K562 (cell line): ENCODE results near the gene NRP1. TPM values are rescaled to one million over a fixed set of nuclear protein-coding genes. Genes with fewer than 3 reads are reported as not detected.

Source experiments
- BRD9 ChIP-seq: fragments of 450-650 bp; IDR thresholded peaks from 2 replicates; pipeline ENCODE4 v1.6.1; 2018; ENCODE audit warnings: low read depth; ENCODE audit not compliant: partially characterized antibody
- CHD2 ChIP-seq: IDR thresholded peaks from 2 replicates; pipeline ENCODE4 v1.6.1; 2011; ENCODE audit warnings: low read depth, low read length
- ETV1 ChIP-seq: fragments of 450-650 bp; conservative IDR thresholded peaks from 2 replicates; pipeline ENCODE4 v1.6.1; 2016; ENCODE audit warnings: missing genetic modification characterization, control low read depth, low read depth, missing compliant biosample characterization
- EZH2 ChIP-seq: IDR thresholded peaks from 2 replicates; pipeline ENCODE4 v1.6.1; 2012; ENCODE audit warnings: low read depth, mild to moderate bottlenecking, inconsistent platforms, low read length, borderline replicate concordance
- GMEB1 ChIP-seq: fragments of 250-450 bp; sonication (Bioruptor Pico); IDR thresholded peaks from 2 replicates; pipeline ENCODE4 v1.4.0; 2020; ENCODE audit warnings: mild to moderate bottlenecking
- RBM14 ChIP-seq: fragments of 200-400 bp; formaldehyde crosslinking; IDR thresholded peaks from 2 replicates; pipeline ENCODE4 v1.6.1; 2018; ENCODE audit warnings: low read depth, mild to moderate bottlenecking, low read length, moderate library complexity, borderline replicate concordance; ENCODE audit not compliant: insufficient read depth
- TAF15 ChIP-seq: fragments of 200-400 bp; formaldehyde crosslinking; IDR thresholded peaks from 2 replicates; pipeline ENCODE4 v1.6.1; 2017; ENCODE audit warnings: mild to moderate bottlenecking, low read depth, low read length, moderate library complexity
- TGIF2 ChIP-seq: sonication (generic); formaldehyde crosslinking; IDR thresholded peaks from 2 replicates; pipeline ENCODE4 v1.8.1; 2022; ENCODE audit warnings: mild to moderate bottlenecking, missing genetic modification reagents, moderate library complexity
- ZBTB49 ChIP-seq: sonication (generic); formaldehyde crosslinking; IDR thresholded peaks from 2 replicates; pipeline ENCODE4 v1.8.0; 2022; ENCODE audit warnings: missing genetic modification reagents, mild to moderate bottlenecking, borderline replicate concordance
- polyA plus RNA-seq, 8 experiments: library from polyadenylated mRNA; depleted of rRNA in 4 of 8; stranded (reverse) in 5 of 8; unstranded in 3 of 8; fragments of >200 nt; fragmentation: Nextera tagmentation in 2 of 8; fragmentation: Illumina TruSeq in 1 of 8; extraction: Ambion mirVana in 2 of 8; extraction: Trizol in 1 of 8; gene quantifications; 2 replicates each; pipeline versions ENCODE4 v1.2.1 to v1.2.3, GENCODE V29; 2011 to 2014; ENCODE audit warnings: inconsistent platforms in 1 of 8, missing spikeins in 1 of 8
- total RNA-seq, 7 experiments: library from RNA; depleted of rRNA in 6 of 7; stranded (reverse); fragments of >200 nt in 6 of 7; fragmentation: Illumina TruSeq in 2 of 7; extraction: Trizol in 2 of 7; gene quantifications; 2 replicates each; pipeline versions ENCODE4 v1.2.1 to v1.2.3, GENCODE V29; 2011 to 2021; ENCODE audit warnings: low replicate concordance in 1 of 7

Gene NRP1
- total and polyA plus RNA-seq, 9 of the 15 experiments (the other 6 are each of a cell fraction or from before 2014, with no cell fraction given): 0.01 to 0.38 (median 0.04) TPM; not detected in 5

GRCh38 chr10:33373263-33373662, 38.8 kb upstream of the NRP1 start (continued):
- TF ChIP-seq ZBTB49 (CRISPR knock-in tag) (no peak), RBM14 (no peak), GMEB1 (CRISPR knock-in tag) (no peak), ETV1 (no peak), BRD9 (no peak), CHD2 (no peak), TAF15 (no peak), TGIF2 (no peak), EZH2 (no peak)
- TF ChIP-seq, all 486 proteins: peak for 0
